Measurements from ENCODE around the gene PLCG2. TPM values are rescaled to one million over a fixed set of nuclear protein-coding genes. Genes with fewer than 3 reads are reported as not detected.
A peak's percentile ranks its signal among the peaks of the same experiment; 100 is the strongest.

Gene PLCG2
- total RNA-seq, 2 donors from 2014 or later = 8.0 to 25.6 TPM

GRCh38 chr16:81860287-81861266 lies 81.5 kb downstream of the PLCG2 start:
- Mint-ChIP-seq H3K27ac (no peak overlapping the region), H3K4me3 (no peak overlapping the region), H3K4me1 (ENCODE audit: low read depth) (peaks cover 12% of the 10 kb centered on the region)

GRCh38 chr16:81861503-81861902 lies 82.4 kb downstream of the PLCG2 start:
- Mint-ChIP-seq H3K4me3 (no peak overlapping the region), H3K4me1 (ENCODE audit: low read depth) (peaks cover 12% of the 10 kb centered on the region), H3K27me3 (ENCODE audit: low read depth) (no peaks in the 10 kb centered on the region), H3K36me3 (ENCODE audit: insufficient read depth in 2 of 2) (no peaks in the 10 kb centered on the region), H3K9me3 (no peaks in the 10 kb centered on the region), H3K27ac (no peak overlapping the region)
- peak in 1 of 2 donors; percentile 58 for ATAC-seq (replicated peaks in 1 of 2)
- no peak for DNase-seq

More at GRCh38 chr16:81860287-81861266, 81.5 kb downstream of the PLCG2 start:
- no peak for ATAC-seq (replicated peaks in 1 of 2)
- H3K36me3 Mint-ChIP-seq (ENCODE audit: insufficient read depth in 2 of 2) = no peaks in the 10 kb centered on the region
- no peaks in the 10 kb centered on the region for H3K9me3 Mint-ChIP-seq
- no peak for DNase-seq
- no peaks in the 10 kb centered on the region for H3K27me3 Mint-ChIP-seq (ENCODE audit: low read depth)

GRCh38 chr16:81861915-81862314 lies 82.8 kb downstream of the PLCG2 start:
- peaks cover 12% of the 10 kb centered on the region for H3K4me1 Mint-ChIP-seq (ENCODE audit: low read depth)
- H3K4me3 Mint-ChIP-seq = no peak overlapping the region
- H3K27ac Mint-ChIP-seq = no peak overlapping the region
- no peaks in the 10 kb centered on the region for H3K27me3 Mint-ChIP-seq (ENCODE audit: low read depth)
- DNase-seq (no peak), ATAC-seq (replicated peaks in 1 of 2) (no peak)
- H3K36me3 Mint-ChIP-seq (ENCODE audit: insufficient read depth in 2 of 2) = no peaks in the 10 kb centered on the region
- H3K9me3 Mint-ChIP-seq = no peaks in the 10 kb centered on the region

- Mint-ChIP-seq H3K4me1 (ENCODE audit: low read depth) (peaks cover 12% of the 10 kb centered on the region), H3K9me3 (no peaks in the 10 kb centered on the region), H3K27me3 (ENCODE audit: low read depth) (no peaks in the 10 kb centered on the region), H3K4me3 (no peak overlapping the region), H3K36me3 (ENCODE audit: insufficient read depth in 2 of 2) (no peaks in the 10 kb centered on the region), H3K27ac (no peak overlapping the region)
- ATAC-seq (replicated peaks in 1 of 2) (no peak), DNase-seq (no peak)
Measured at GRCh38 chr16:81863630-81864352, 84.7 kb downstream of the PLCG2 start.

DNA sequence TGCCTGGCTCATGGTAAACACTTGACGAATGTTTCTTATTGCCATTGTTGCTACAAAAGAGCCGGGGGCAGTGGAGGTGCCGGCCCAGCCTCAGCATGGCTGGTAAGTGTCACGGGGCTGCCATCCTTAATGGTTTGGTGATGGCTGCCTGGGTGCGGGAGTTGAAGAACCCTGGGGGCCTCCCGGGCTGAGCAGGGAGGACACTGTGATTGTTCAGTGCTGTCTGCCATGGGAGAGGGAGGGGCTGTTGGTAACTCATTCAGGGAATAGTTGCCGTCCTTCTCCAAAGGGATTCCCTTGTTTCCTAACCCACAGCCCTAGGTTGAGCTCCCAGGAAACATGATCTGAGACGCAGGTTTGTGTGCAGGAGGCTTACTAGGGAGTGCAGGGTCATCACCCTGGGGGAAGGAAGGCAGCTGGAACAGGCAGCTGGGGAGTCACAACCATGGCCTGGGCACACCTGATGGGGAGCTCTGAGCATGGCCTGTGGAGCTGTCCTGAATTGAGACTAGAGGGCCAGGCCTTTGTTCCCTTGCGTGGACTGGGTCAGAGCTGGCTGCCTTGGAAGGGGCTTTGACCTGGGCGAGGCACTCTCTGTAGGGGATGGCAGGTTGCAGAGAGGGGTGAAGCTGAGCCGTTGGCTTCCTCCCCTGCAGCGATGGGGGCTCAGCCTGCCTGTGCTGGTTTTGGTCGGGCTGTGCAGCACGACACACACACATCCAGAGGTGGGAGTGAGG lies 85.7 kb downstream of the PLCG2 start:
- ATAC-seq (replicated peaks in 1 of 2) (no peak), DNase-seq (no peak)
- Mint-ChIP-seq H3K9me3 (no peaks in the 10 kb centered on the region), H3K4me1 (ENCODE audit: low read depth) (peaks cover 12% of the 10 kb centered on the region), H3K36me3 (ENCODE audit: insufficient read depth in 2 of 2) (no peaks in the 10 kb centered on the region), H3K4me3 (no peak overlapping the region), H3K27me3 (ENCODE audit: low read depth) (no peaks in the 10 kb centered on the region), H3K27ac (no peak overlapping the region)

GRCh38 chr16:81866820-81867440 lies 87.8 kb downstream of the PLCG2 start:
- ATAC-seq (replicated peaks in 1 of 2) = no peak
- Mint-ChIP-seq H3K27ac (no peak overlapping the region), H3K27me3 (ENCODE audit: low read depth) (no peaks in the 10 kb centered on the region), H3K36me3 (ENCODE audit: insufficient read depth in 2 of 2) (no peaks in the 10 kb centered on the region), H3K4me3 (no peak overlapping the region), H3K9me3 (no peaks in the 10 kb centered on the region), H3K4me1 (ENCODE audit: low read depth) (no peaks in the 10 kb centered on the region)
- no peak for DNase-seq

- Mint-ChIP-seq H3K27ac (no peak overlapping the region), H3K36me3 (ENCODE audit: insufficient read depth in 2 of 2) (no peaks in the 10 kb centered on the region), H3K9me3 (no peaks in the 10 kb centered on the region), H3K4me3 (no peak overlapping the region), H3K4me1 (ENCODE audit: low read depth) (no peaks in the 10 kb centered on the region), H3K27me3 (ENCODE audit: low read depth) (peaks cover 6% of the 10 kb centered on the region)
- DNase-seq = no peak
- no peak for ATAC-seq (replicated peaks in 1 of 2)
Measured at GRCh38 chr16:81868057-81868748, 89.1 kb downstream of the PLCG2 start.

DNA sequence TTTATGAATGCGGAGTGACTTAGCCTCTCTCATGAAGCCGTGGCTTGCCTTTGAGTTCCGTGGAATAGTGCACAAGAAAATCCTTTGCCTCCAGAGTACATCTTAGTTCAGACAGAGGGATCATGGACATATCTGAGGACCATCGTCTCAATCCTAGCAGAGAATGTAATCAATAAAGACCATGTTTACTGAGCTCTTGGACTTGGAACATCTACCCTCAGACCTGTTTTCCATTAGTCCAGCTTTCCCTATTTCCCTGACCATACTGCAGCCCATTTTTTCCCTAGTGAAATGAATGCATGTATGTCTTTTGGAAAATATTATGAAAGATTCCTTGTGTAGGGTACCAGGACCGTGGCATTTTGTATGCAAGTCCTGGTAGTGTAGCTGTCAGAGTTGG lies 90.2 kb downstream of the PLCG2 start:
- H3K36me3 Mint-ChIP-seq (ENCODE audit: insufficient read depth in 2 of 2) = no peaks in the 10 kb centered on the region

DNA sequence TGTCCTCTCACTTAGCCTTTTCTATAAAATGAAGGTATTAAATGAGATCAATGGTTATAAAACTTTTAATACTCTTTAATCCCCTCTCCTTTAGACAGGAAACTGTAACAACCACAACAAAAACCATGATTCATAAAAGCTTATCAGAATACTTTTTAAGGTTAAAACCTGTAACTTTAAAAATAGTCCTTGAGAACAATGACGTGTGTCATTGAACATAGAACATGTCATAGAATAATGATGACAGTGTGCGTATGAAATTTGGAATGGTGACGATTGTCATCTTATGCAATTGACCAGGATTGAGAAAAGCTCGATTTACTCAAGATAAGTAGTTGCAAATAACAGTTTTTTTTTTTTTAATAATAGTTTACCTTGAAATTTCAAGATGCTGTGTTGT lies 94.1 kb downstream of the PLCG2 start:
- H3K4me1 Mint-ChIP-seq (ENCODE audit: low read depth) = no peaks in the 10 kb centered on the region
- peaks cover 6% of the 10 kb centered on the region for H3K27me3 Mint-ChIP-seq (ENCODE audit: low read depth)
- no peaks in the 10 kb centered on the region for H3K36me3 Mint-ChIP-seq (ENCODE audit: insufficient read depth in 2 of 2)
- H3K27ac Mint-ChIP-seq = no peak overlapping the region
- H3K4me3 Mint-ChIP-seq = no peak overlapping the region
- ATAC-seq (replicated peaks in 1 of 2) = no peak
- DNase-seq = no peak
- H3K9me3 Mint-ChIP-seq = no peaks in the 10 kb centered on the region

More for the DNA sequence above, 90.2 kb downstream of the PLCG2 start:
- no peak overlapping the region for H3K4me3 Mint-ChIP-seq
- ATAC-seq (replicated peaks in 1 of 2) = no peak
- no peak for DNase-seq
- H3K9me3 Mint-ChIP-seq = no peaks in the 10 kb centered on the region
- H3K27ac Mint-ChIP-seq = no peak overlapping the region
- peaks cover 6% of the 10 kb centered on the region for H3K27me3 Mint-ChIP-seq (ENCODE audit: low read depth)
- H3K4me1 Mint-ChIP-seq (ENCODE audit: low read depth) = no peaks in the 10 kb centered on the region

- Mint-ChIP-seq H3K4me1 (ENCODE audit: low read depth) (no peaks in the 10 kb centered on the region), H3K9me3 (no peaks in the 10 kb centered on the region), H3K36me3 (ENCODE audit: insufficient read depth in 2 of 2) (no peaks in the 10 kb centered on the region), H3K27me3 (ENCODE audit: low read depth) (peaks cover 6% of the 10 kb centered on the region), H3K27ac (no peak overlapping the region), H3K4me3 (no peak overlapping the region)
- ATAC-seq (replicated peaks in 1 of 2) (peak; percentile 58 to 62), DNase-seq (peak; percentile 58 to 60)
Measured at GRCh38 chr16:81873843-81874752, 95.0 kb downstream of the PLCG2 start.

DNA sequence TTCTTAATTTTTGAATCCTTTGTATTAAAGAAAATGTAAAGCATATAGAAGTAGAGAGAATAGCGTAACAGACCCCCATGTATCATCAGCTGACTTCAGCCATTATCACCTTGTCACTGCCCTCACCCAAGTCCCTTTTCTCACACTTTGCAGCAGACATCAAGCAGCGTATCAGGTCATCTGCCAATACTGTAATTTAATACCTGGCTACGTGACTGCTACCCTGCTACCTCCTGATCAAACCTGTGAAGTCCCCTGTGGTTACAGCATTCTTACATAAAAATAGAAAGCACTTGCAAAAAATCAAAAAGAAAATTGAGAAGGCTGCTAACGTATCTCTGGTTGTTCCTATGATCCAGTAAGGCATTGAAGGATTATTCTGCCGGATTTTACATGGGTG lies 96.4 kb downstream of the PLCG2 start:
- Mint-ChIP-seq H3K4me1 (ENCODE audit: low read depth) (no peaks in the 10 kb centered on the region), H3K36me3 (ENCODE audit: insufficient read depth in 2 of 2) (no peaks in the 10 kb centered on the region), H3K27me3 (ENCODE audit: low read depth) (peaks cover 6% of the 10 kb centered on the region), H3K4me3 (no peak overlapping the region), H3K9me3 (no peaks in the 10 kb centered on the region), H3K27ac (no peak overlapping the region)
- no peak for ATAC-seq (replicated peaks in 1 of 2)
- DNase-seq = no peak

All from activated T-cell treated with anti-CD3 and anti-CD28 coated beads, Interleukin-2, amount 50 U/mL, for 72 hours (primary cell).